Nephron (organoid): ENCODE measurements around the gene PIGN.

Experiments
- H3K27ac Mint-ChIP-seq, 3 experiments: 2 replicates each; pipeline ENCODE4 v1.8.0; 2020; ENCODE audit warnings: mixed read lengths in 3 of 3, mild to moderate bottlenecking in 2 of 3, moderate library complexity in 1 of 3
- H3K27me3 Mint-ChIP-seq: 2 replicates; pipeline ENCODE4 v1.8.0; 2021; ENCODE audit warnings: low read depth, mild to moderate bottlenecking, moderate library complexity, mixed read lengths
- H3K36me3 Mint-ChIP-seq: 2 replicates; pipeline ENCODE4 v1.8.0; 2020; ENCODE audit warnings: low read depth, mixed read lengths
- H3K4me1 Mint-ChIP-seq: 2 replicates; pipeline ENCODE4 v1.8.0; 2020; ENCODE audit warnings: mixed read lengths
- H3K4me3 Mint-ChIP-seq, 3 experiments: 2 replicates each; pipeline ENCODE4 v1.8.0; 2020; ENCODE audit warnings: mild to moderate bottlenecking in 3 of 3, mixed read lengths in 3 of 3, moderate library complexity in 2 of 3
- H3K9me3 Mint-ChIP-seq: 2 replicates; pipeline ENCODE4 v1.8.0; 2020; ENCODE audit warnings: mixed read lengths
- CTCF ChIP-seq, 3 experiments: fragments of 200-600 bp; sonication (generic); IDR thresholded peaks; one replicate each; pipeline ENCODE4 v1.5.0; 2021; ENCODE audit warnings: antibody characterized with exemption in 3 of 3; ENCODE audit not compliant: unreplicated experiment in 3 of 3

PIGN gene

DNA sequence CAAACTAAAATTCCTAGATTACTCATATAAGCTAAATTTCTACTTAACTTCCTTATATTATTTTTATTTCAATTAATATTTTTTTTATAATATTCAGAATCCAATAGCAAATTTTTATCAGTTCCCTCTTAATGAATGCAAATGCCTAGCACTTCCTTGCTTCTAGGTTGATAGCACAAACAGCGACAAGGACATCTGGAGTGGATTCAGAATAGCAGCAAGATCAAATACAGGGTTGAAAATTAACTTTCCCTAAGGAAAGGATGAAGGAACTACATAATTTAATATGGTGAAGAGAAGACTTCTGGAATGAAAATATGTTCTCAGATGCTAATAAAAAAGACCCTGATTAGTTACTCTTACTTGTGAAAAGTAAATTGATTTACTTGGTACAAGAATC lies 64.5 kb downstream of the PIGN start:
- no peak overlapping the region for H3K4me3 Mint-ChIP-seq
- no peak for TF ChIP-seq CTCF (IDR thresholded peaks at IDR 0.05; ENCODE audit: unreplicated experiment in 3 of 3)

DNA sequence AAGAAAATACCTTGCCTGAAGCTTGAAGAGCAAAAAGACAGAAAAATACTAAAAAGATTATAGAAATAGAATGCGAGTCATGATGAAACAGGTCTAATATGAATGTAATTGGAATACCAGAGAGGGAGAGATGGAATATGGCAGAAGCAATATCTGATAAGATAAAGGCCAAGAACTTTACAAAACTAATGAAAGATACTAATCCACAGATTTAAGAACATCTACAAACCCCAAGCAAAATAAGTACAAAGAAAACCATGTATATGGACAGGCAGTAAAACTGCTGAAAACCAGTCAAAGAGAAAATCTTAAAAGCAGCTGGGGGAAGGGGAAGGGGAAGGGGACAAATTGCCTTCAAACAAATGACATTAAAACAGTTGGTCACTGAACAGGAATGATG lies 67.0 kb downstream of the PIGN start:
- no peak overlapping the region for H3K27ac Mint-ChIP-seq
- no peak overlapping the region for H3K4me3 Mint-ChIP-seq
- TF ChIP-seq CTCF (IDR thresholded peaks at IDR 0.05; ENCODE audit: unreplicated experiment in 3 of 3) = no peak
- H3K9me3 Mint-ChIP-seq = peaks cover 17% of the 10 kb centered on the region
- peaks cover 35% of the 10 kb centered on the region for H3K36me3 Mint-ChIP-seq
- no peaks in the 10 kb centered on the region for H3K27me3 Mint-ChIP-seq
- no peaks in the 10 kb centered on the region for H3K4me1 Mint-ChIP-seq

More for the DNA sequence above, 64.5 kb downstream of the PIGN start:
- Mint-ChIP-seq H3K36me3 (peaks cover 32% of the 10 kb centered on the region), H3K4me1 (no peaks in the 10 kb centered on the region), H3K9me3 (peaks cover 17% of the 10 kb centered on the region), H3K27me3 (no peaks in the 10 kb centered on the region), H3K27ac (no peak overlapping the region)

GRCh38 chr18:62118328-62118727 lies 68.5 kb downstream of the PIGN start:
- H3K4me1 Mint-ChIP-seq = no peaks in the 10 kb centered on the region
- H3K4me3 Mint-ChIP-seq = no peak overlapping the region
- H3K27me3 Mint-ChIP-seq = no peaks in the 10 kb centered on the region
- H3K27ac Mint-ChIP-seq = no peak overlapping the region
- H3K36me3 Mint-ChIP-seq = peaks cover 35% of the 10 kb centered on the region
- TF ChIP-seq CTCF (IDR thresholded peaks at IDR 0.05; ENCODE audit: unreplicated experiment in 3 of 3) = no peak
- H3K9me3 Mint-ChIP-seq = peaks cover 17% of the 10 kb centered on the region

DNA sequence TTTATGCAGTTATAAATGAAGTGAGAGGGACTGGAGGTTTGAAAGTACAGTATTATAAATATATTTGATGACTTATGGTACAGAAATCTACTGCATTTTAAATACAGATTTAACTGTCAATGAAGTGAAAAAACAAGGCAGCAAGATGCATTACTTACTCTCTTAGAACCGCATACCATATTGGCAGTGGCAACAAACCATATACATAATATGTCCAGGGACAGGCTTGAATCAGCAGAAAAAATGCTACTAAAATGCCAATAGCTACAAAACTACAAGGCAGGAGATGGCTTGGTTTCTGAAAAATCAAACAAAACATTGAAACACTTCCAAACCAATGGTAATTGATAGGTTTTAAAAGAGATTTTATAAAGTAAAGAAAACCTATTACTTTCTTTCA lies 77.2 kb downstream of the PIGN start:
- Mint-ChIP-seq H3K4me1 (peaks cover 22% of the 10 kb centered on the region), H3K27me3 (no peaks in the 10 kb centered on the region), H3K36me3 (peaks cover 4% of the 10 kb centered on the region), H3K27ac (no peak overlapping the region), H3K9me3 (no peaks in the 10 kb centered on the region), H3K4me3 (no peak overlapping the region)
- TF ChIP-seq CTCF (IDR thresholded peaks at IDR 0.05; ENCODE audit: unreplicated experiment in 3 of 3) = no peak

DNA sequence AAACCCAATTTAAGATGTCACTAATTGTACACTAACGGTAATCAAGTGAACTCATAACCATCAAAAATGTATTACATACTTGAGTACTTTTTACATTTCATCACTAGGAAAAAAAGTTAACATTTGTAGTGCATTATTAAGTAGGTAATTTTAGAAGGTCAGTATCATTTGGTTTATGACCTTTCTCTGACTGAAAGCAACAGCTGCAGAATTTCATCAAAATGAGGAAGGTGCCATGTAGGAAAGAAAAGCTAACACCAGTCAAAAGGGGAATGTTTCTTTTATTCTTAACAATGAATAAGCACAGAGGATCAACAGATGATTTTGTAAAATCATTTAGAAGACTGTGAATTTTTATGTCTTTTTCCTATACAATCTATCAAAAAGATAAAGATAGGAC lies 79.0 kb downstream of the PIGN start:
- Mint-ChIP-seq H3K27me3 (no peaks in the 10 kb centered on the region), H3K4me1 (peaks cover 22% of the 10 kb centered on the region), H3K9me3 (no peaks in the 10 kb centered on the region), H3K4me3 (no peak overlapping the region), H3K27ac (peak overlapping the region in 1 of 3 experiments; percentile 71), H3K36me3 (peaks cover 4% of the 10 kb centered on the region)
- TF ChIP-seq CTCF (IDR thresholded peaks at IDR 0.05; ENCODE audit: unreplicated experiment in 3 of 3) = no peak

DNA sequence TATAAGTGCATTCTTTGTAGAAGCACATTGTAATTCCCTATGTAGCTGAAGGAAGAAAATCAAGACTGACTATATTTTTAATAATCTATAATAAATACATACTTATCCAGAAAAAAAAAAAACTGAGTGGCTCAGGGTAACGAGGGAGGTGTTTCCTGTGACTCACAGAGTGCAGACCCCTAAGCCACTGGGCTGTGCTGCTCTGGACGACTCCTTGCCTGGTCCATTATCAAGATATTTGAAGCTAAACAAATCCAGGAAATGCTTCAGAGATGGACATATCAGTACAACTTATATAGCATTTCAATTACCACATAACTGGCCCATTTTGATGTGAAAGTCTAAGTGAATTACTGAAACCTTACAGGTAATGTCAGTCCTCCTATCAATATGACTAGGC lies 80.6 kb downstream of the PIGN start:
- Mint-ChIP-seq H3K36me3 (peaks cover 11% of the 10 kb centered on the region), H3K4me3 (no peak overlapping the region), H3K27me3 (no peaks in the 10 kb centered on the region), H3K9me3 (no peaks in the 10 kb centered on the region), H3K4me1 (peaks cover 13% of the 10 kb centered on the region), H3K27ac (no peak overlapping the region)
- TF ChIP-seq CTCF (IDR thresholded peaks at IDR 0.05; ENCODE audit: unreplicated experiment in 3 of 3) = no peak
